CD4-positive, alpha-beta T cell treated with Interleukin-1 beta for 1 hour (primary cell): Measurements from ENCODE around the gene STAT5A.
"Not testable (repeated sequence)": the region's sequence is repeated elsewhere in the genome, so short reads cannot be mapped to it uniquely, and the experiment has no call there.

Source experiments
- DNase-seq, 2 donors: peaks; one replicate each; pipeline ENCODE4 v3.0.0-alpha.2; 2020 to 2022

STAT5A gene

GRCh38 chr17:42286411-42287221, 1.7 kb upstream of the STAT5A start:
- DNase-seq, result no peak

DNA sequence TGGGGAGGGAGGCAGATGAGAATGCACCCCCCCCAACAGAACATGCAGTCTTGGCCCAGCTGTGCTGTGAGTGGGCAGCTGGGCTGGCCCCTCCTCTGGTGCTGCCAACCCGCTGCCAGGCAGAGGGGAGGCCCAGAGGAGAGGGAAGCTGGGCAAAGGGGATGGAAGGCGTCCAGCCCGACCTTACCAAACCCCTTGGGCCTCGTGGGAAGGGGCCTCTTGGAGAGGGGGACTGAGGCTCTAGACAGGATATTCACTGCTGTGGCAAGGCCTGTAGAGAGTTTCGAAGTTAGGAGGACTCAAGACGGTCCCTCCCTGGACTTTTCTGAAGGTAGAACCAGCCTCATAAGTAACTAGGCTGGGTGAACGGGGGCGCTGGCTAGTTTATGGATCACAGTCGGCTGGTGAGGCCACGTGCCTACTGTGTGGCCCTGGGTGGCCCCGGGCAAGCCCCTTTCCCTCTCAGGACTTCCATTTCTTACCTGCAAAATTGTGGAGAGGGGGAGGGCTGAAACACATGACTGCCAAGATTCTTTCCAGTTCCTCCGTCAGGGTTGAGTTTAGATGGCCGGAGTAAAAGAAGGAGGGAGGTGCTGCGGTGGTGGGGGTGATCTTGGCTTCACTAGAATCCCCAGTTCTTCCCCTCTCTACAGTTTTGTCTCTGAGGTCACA, 857 bp upstream of the STAT5A start:
- DNase-seq, result peak; percentile 47 to 48

GRCh38 chr17:42288803-42289610, 709 bp downstream of the STAT5A start:
- peak; percentile 43 to 68 for DNase-seq

DNA sequence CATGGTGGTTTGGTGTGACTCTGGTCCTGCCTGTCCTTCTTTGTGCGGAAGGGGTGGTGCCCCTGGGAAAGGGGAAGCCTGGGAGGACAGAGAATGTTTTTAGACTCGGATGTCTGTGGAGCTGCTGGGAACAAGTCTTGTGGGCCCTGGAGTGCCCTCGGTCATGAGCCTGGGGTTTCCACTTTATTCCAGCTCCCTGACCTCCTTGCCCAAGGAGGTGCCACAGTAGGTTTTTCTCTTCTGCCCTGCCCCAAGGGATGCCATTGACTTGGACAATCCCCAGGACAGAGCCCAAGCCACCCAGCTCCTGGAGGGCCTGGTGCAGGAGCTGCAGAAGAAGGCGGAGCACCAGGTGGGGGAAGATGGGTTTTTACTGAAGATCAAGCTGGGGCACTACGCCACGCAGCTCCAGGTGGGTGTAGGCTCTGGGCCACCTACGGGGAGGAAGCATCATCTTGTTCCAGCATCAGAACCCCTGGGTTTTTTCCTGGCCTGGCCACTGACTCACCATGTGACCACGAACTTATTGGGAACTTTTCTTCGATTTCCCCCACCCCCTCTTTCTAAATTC, 1.4 kb downstream of the STAT5A start:
- no peak for DNase-seq

DNA sequence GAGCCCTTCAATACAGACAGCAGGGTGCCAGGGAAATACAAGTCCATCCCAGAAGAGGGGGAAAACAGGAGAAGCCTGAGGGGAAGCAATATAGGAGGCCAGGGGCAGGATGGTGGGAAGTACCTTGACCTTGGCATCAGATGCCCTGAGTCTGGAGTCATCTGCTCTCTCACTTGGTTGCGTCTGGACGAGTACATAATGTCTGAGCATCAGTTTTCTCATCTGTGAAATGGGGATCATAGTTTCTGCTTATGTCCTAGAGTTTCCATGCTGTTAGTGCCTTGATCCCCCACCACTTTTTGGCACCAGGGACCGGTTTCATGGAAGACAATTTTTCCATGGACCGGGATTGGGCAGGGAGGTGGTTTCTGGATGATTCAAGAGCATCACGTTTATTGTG, 2.3 kb downstream of the STAT5A start:
- no peak for DNase-seq

DNA sequence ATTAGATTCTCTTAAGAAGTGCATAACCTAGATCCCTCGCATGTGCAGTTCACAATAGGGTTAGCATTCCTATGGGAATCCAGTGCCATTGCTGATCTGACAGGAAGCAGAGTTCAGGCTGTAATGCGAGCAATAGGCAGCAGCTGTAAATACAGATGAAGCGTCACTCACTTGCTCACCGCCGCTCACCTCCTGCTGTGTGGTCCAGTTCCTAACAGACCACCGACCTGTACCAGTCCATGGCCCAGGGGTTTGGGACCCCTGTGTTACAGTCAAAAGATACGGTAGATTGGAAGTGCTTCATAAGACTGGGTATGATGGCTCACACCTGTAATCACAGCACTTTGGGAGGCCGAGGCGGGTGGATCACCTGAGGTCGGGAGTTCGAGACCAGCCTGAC, 2.8 kb downstream of the STAT5A start:
- no peak for DNase-seq

DNA sequence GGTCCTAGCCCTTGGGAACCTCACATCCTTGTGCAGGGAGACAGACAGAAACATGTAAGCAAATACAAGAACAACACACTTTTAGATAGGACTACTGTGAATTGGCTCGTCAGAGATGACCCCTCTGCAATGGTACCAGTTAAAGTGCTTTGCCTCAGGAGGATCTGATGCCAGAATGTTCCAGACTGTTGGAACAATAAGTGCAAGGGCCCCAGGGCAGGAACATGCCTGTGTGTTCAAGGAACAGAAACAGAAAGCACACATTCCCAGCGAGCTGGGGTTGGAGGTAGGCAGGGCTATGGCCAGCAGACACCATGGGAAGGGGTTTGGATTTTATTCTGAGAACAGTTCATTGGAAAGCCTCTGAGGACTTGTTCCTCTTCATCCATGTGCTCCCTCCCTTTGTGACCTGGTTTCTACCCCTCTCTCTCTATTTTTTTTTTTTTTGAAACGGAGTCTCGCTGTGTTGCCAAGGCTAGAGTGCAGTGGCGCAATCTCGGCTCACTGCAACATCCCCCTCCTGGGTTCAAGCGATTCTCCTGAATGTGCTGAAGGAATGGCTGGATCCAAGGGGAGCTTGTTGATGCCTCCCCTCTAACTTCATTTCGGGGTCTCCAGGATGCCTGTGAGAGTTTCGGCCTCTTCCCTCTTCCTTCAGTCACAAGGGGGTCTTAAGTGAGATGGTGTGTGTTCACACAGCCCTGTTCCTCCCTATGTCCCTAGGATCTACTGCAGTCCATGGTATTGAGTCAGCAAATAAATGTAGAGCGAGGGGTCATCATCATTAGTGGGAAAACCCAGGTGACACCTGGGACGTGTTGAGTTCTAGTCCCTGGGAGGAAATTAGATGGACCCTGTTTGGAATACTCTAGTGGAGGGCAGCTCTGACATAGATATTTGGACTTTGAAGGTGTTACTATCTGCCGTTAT, 6.4 kb downstream of the STAT5A start:
- no peak for DNase-seq

- no peak for DNase-seq
Measured at GRCh38 chr17:42296012-42296411, 7.7 kb downstream of the STAT5A start.

- DNase-seq, result not testable (repeated sequence)
Measured at GRCh38 chr17:42297775-42298174, 9.5 kb downstream of the STAT5A start.

DNA sequence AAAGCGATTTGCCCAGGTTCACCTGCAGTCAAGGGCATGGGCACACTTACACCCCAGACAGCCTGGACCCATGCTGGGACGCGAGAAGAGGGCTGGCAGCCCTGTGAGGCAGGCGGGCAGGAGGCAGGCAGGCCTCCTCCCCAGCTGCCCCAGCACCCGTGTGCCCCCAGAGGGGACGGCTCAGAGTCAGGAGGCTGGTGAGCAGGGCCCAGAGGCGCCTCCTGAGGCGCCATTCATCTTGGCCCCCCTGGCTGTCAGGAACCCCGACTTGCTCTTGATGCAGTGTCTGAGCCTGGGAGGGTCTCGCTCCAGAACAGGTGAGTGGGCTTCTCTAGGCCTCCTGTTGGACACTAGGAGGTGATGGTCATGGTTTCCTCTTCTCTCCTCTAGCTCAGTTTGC, 11.1 kb downstream of the STAT5A start:
- DNase-seq, result not testable (repeated sequence)

DNA sequence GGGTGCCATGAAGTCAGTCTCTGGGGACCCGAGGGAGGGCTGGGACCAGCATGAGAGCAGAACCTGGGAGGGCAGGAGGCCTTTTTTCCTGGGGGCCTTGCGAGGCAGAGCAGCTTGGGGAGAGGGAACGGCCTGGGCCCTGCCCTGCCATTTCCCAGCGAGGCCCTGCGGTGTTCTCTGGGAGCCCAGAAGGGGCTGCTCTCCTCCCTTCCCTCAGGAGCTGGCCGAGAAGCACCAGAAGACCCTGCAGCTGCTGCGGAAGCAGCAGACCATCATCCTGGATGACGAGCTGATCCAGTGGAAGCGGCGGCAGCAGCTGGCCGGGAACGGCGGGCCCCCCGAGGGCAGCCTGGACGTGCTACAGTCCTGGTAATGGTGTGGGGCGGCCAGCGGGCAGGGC, 11.6 kb downstream of the STAT5A start:
- not testable (repeated sequence) for DNase-seq

DNA sequence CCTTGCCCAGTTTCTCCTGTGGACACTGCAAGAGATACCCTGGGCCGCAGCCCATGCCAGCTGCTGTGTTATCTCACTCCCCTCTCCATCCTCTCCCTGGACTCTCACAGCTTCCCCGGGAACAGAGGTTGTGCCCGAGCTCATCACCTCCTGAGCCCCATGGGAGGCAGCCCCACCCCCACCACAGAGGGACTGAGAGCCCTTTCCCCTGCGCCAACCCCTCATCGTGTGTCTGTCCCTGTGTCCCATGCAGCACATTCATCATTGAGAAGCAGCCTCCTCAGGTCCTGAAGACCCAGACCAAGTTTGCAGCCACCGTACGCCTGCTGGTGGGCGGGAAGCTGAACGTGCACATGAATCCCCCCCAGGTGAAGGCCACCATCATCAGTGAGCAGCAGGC, 12.7 kb downstream of the STAT5A start:
- DNase-seq, result no peak

DNA sequence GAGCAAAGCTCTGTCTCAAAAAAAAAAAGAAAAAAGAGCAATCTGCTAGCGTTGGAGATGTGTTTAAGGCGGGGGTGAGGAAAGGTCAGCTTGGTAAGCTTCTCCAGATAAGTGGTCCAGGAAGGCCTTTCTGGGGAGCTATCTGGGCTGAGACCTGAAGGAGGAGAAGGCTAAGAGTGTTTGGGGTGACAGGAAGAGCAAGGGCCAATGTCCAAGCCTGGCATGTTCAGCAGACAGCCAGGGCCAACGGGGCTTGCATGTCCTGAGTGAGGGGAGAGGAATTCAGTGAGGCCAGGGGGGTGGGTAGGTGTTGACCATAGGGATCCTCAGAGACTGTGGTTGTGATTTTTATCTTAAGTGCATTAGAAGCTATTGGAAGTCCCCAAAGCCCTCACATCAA, 15.4 kb downstream of the STAT5A start:
- no peak for DNase-seq

DNA sequence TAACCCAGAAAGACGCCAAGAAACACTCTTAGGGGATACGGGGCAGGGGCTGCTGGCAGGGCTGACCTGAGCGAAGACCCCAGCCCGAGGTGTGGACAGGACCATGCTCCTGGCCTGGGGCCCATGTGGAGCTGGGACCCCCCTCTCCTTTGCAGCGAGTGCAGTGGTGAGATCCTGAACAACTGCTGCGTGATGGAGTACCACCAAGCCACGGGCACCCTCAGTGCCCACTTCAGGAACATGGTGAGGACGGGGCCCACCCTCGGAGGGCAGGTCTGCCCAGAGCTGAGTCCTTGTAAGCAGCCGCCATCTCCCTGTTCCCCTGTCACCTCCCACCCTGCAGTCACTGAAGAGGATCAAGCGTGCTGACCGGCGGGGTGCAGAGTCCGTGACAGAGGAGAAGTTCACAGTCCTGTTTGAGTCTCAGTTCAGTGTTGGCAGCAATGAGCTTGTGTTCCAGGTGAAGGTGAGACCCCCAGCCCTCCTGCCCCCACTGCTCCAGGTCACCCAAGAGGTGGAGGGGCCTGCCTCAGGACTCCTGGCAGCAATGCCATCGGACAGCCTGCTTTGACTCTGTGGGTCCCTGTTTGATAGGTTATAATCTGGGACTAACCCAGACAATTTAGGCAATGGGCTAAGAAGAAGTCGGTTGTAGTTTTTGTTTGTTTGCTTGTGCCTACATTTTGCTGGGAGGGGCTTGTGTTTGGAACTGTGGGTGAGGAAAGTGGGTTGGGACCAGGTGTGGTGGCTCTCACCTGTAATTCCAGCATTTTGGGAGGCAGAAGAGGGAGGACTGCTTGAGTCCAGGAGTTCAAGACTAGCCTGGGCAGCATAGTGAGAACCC, 16.1 kb downstream of the STAT5A start:
- no peak for DNase-seq

- DNase-seq, result not testable (repeated sequence)
Measured at GRCh38 chr17:42305031-42305330, 16.7 kb downstream of the STAT5A start.

DNA sequence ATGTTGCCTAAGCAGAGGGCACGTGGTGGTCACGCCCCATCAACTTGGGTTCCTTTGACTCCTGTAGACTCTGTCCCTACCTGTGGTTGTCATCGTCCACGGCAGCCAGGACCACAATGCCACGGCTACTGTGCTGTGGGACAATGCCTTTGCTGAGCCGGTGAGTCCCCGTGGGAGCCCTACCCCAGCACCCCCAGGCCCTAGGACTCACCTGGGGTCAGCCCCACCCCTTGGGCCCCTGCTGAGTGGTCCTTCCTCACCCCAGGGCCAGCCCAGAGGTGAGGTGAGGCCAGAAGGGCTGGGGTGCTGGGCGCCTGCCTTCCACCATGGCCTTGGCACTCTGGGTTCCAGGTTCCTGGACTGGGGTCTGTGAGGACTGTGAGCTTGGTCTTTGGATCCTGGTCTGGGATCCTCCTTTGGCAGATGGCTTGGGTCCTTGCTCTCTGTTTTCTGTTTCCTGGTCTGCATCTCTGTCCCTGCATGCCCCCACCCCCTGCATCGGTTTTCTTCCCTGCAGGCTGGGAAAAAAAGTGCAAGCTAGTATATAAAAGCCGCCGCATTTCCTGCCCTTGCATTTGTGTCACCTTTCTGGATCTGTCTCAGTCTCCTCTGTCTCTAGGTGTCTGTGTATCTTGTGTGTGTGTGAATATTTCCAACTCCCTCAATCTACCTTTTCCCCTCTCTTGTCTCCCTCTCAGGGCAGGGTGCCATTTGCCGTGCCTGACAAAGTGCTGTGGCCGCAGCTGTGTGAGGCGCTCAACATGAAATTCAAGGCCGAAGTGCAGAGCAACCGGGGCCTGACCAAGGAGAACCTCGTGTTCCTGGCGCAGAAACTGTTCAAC, 17.5 kb downstream of the STAT5A start:
- no peak for DNase-seq

DNA sequence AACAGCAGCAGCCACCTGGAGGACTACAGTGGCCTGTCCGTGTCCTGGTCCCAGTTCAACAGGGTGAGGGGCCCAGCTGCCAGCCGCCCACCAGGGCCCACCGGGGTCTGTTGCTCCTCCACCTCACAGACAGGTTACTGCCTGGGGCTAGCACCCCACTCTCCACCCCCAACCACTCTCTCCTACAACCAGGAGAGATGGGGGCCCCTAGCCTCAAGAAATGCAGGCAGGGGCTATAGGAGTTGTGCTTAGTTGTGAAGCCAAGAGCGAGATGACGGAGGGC, 18.0 kb downstream of the STAT5A start:
- DNase-seq, result no peak

DNA sequence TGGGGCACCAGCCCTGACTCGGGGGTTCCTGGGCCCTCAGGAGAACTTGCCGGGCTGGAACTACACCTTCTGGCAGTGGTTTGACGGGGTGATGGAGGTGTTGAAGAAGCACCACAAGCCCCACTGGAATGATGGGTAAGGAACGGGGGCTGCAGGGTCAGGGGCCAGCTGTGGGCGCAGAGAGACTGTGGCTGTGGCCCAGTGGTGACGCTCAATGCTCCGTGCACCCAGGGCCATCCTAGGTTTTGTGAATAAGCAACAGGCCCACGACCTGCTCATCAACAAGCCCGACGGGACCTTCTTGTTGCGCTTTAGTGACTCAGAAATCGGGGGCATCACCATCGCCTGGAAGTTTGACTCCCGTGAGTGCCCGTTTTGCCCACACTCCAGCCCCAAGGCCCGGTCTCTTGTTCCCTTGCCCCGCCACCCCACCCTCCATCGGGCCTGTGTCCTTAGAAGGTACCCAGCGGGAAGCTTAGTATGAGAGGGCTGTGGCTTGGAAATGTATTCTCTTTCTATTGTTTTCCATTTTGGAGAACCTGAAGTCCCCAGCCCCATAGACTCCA, 19.1 kb downstream of the STAT5A start:
- DNase-seq, result no peak

- no peak for DNase-seq
Measured at GRCh38 chr17:42308446-42308845, 20.1 kb downstream of the STAT5A start.

- no peak for DNase-seq
Measured at GRCh38 chr17:42309142-42309541, 20.8 kb downstream of the STAT5A start.
